NT2/D1 (cell line): ENCODE results near the gene DDX24.

Experiments
- SUZ12 ChIP-seq: IDR thresholded peaks from 2 replicates; pipeline ENCODE4 v1.6.1; 2011; ENCODE audit not compliant: insufficient read length, insufficient read depth; ENCODE audit errors: extremely low read depth
- ZNF274 ChIP-seq: IDR thresholded peaks from 2 replicates; pipeline ENCODE4 v1.6.1; 2011; ENCODE audit warnings: mild to moderate bottlenecking, low read depth, low read length

GRCh38 chr14:94046696-94047250, 34.2 kb downstream of the DDX24 start:
- TF ChIP-seq ZNF274 (no peak), SUZ12 (no peak)
